H9 (cell line): ENCODE measurements around the gene MTRR. TPM values are rescaled to one million over a fixed set of nuclear protein-coding genes. Genes with fewer than 3 reads are reported as not detected.

ENCODE experiments used
- DNase-seq: peaks from one replicate; pipeline ENCODE4 v3.0.0-alpha.2; 2017
- H2AFZ ChIP-seq: one replicate; pipeline ENCODE4 v1.6.1; 2013; ENCODE audit warnings: mild to moderate bottlenecking, low read length, control low read depth, moderate library complexity
- H2AK5ac ChIP-seq: 2 replicates; pipeline ENCODE4 v1.6.1; 2013; ENCODE audit warnings: low read length, control low read depth, mixed read lengths; ENCODE audit not compliant: insufficient read length
- H2BK120ac ChIP-seq: one replicate; pipeline ENCODE4 v1.6.1; 2013; ENCODE audit warnings: low read depth, mild to moderate bottlenecking, low read length, control low read depth, inconsistent platforms; ENCODE audit not compliant: poor library complexity, severe bottlenecking
- H2BK12ac ChIP-seq: 2 replicates; pipeline ENCODE4 v1.6.1; 2013; ENCODE audit warnings: low read length, control low read depth, mixed read lengths, low read depth; ENCODE audit not compliant: insufficient read length
- H2BK15ac ChIP-seq: 2 replicates; pipeline ENCODE4 v1.6.1; 2013; ENCODE audit warnings: low read depth, low read length, control low read depth
- H2BK20ac ChIP-seq: one replicate; pipeline ENCODE4 v1.6.1; 2013; ENCODE audit warnings: low read depth, mild to moderate bottlenecking, low read length, control low read depth, inconsistent platforms; ENCODE audit not compliant: poor library complexity, severe bottlenecking
- H2BK5ac ChIP-seq: 2 replicates; pipeline ENCODE4 v1.6.1; 2013; ENCODE audit warnings: low read length, control low read depth, mixed read lengths; ENCODE audit not compliant: insufficient read length
- H3K14ac ChIP-seq: 2 replicates; pipeline ENCODE4 v1.6.1; 2013; ENCODE audit warnings: low read length, control low read depth; ENCODE audit not compliant: insufficient read depth
- H3K18ac ChIP-seq: 2 replicates; pipeline ENCODE4 v1.6.1; 2013; ENCODE audit warnings: low read depth, mild to moderate bottlenecking, mixed read lengths, low read length, control low read depth; ENCODE audit not compliant: insufficient read length
- H3K23ac ChIP-seq: 2 replicates; pipeline ENCODE4 v1.6.1; 2013; ENCODE audit warnings: low read length, control low read depth, mixed read lengths, low read depth; ENCODE audit not compliant: insufficient read length
- H3K23me2 ChIP-seq: 2 replicates; pipeline ENCODE4 v1.6.1; 2013; ENCODE audit warnings: low read depth, mild to moderate bottlenecking, mixed read lengths, low read length, control low read depth; ENCODE audit not compliant: insufficient read length, poor library complexity, severe bottlenecking
- H3K27ac ChIP-seq: 2 replicates; pipeline ENCODE4 v1.5.1; 2013; ENCODE audit warnings: low read length, control low read depth, mixed read lengths, low read depth; ENCODE audit not compliant: insufficient read length
- H3K27me3 ChIP-seq: 2 replicates; pipeline ENCODE4 v1.6.1; 2013; ENCODE audit warnings: low read length, control low read depth, inconsistent platforms; ENCODE audit not compliant: insufficient read depth
- H3K4ac ChIP-seq: 2 replicates; pipeline ENCODE4 v1.6.1; 2013; ENCODE audit warnings: low read depth, mild to moderate bottlenecking, control low read depth, inconsistent platforms, low read length, moderate library complexity
- H3K4me1 ChIP-seq: 2 replicates; pipeline ENCODE4 v1.6.1; 2013; ENCODE audit warnings: low read length, control low read depth, inconsistent platforms; ENCODE audit not compliant: insufficient read depth
- H3K4me2 ChIP-seq: 2 replicates; pipeline ENCODE4 v1.6.1; 2013; ENCODE audit warnings: low read length, control low read depth, mixed read lengths; ENCODE audit not compliant: insufficient read length, insufficient read depth
- H3K56ac ChIP-seq: 2 replicates; pipeline ENCODE4 v1.6.1; 2013; ENCODE audit warnings: low read depth, mild to moderate bottlenecking, mixed read lengths, low read length, control low read depth; ENCODE audit not compliant: insufficient read length
- H3K79me1 ChIP-seq: 2 replicates; pipeline ENCODE4 v1.6.1; 2013; ENCODE audit warnings: low read depth, mild to moderate bottlenecking, moderate library complexity, low read length, control low read depth, inconsistent platforms; ENCODE audit not compliant: insufficient read depth, poor library complexity, severe bottlenecking
- H3K79me2 ChIP-seq: 2 replicates; pipeline ENCODE4 v1.6.1; 2013; ENCODE audit warnings: low read length, control low read depth, inconsistent platforms; ENCODE audit not compliant: insufficient read depth
- H3K9ac ChIP-seq: 2 replicates; pipeline ENCODE4 v1.6.1; 2013; ENCODE audit warnings: low read length, control low read depth, mixed read lengths; ENCODE audit not compliant: insufficient read length; ENCODE audit errors: extremely low read depth
- H3K9me3 ChIP-seq: one replicate; pipeline ENCODE4 v1.6.1; 2013; ENCODE audit warnings: low read depth, low read length, inconsistent platforms; ENCODE audit not compliant: control insufficient read depth
- H3T11ph ChIP-seq: one replicate; pipeline ENCODE4 v1.6.1; 2013; ENCODE audit warnings: mild to moderate bottlenecking, low read length, control low read depth, inconsistent platforms
- H4K20me1 ChIP-seq: one replicate; pipeline ENCODE4 v1.6.1; 2013; ENCODE audit not compliant: control insufficient read depth, insufficient read length, insufficient read depth
- H4K5ac ChIP-seq: 2 replicates; pipeline ENCODE4 v1.6.1; 2013; ENCODE audit warnings: low read depth, mild to moderate bottlenecking, mixed read lengths, low read length, control low read depth; ENCODE audit not compliant: insufficient read length
- H4K8ac ChIP-seq: replicated peaks from 2 replicates; pipeline ENCODE4 v1.6.1; 2013; ENCODE audit warnings: low read length, control low read depth, mixed read lengths, low read depth; ENCODE audit not compliant: insufficient read length
- H4K91ac ChIP-seq: 2 replicates; pipeline ENCODE4 v1.6.1; 2013; ENCODE audit warnings: low read depth, mild to moderate bottlenecking, moderate library complexity, mixed read lengths, low read length, control low read depth; ENCODE audit not compliant: insufficient read length
- H3K27ac Mint-ChIP-seq, 3 experiments: 2 replicates in 2 of 3; 3 replicates in 1 of 3; pipeline ENCODE4 v1.8.0; 2020 to 2021; ENCODE audit warnings: mixed read lengths in 3 of 3, mild to moderate bottlenecking in 1 of 3, moderate library complexity in 1 of 3
- H3K27me3 Mint-ChIP-seq: 2 replicates; pipeline ENCODE4 v1.8.0; 2021; ENCODE audit warnings: low read depth, mild to moderate bottlenecking, moderate library complexity, mixed read lengths
- H3K36me3 Mint-ChIP-seq, 3 experiments: 2 replicates in 2 of 3; 3 replicates in 1 of 3; pipeline ENCODE4 v1.8.0; 2020 to 2021; ENCODE audit warnings: low read depth in 3 of 3, mixed read lengths in 3 of 3; ENCODE audit not compliant: insufficient read depth in 1 of 3
- H3K4me1 Mint-ChIP-seq, 2 experiments: 2 replicates each; pipeline ENCODE4 v1.8.0; 2020; ENCODE audit warnings: mixed read lengths in 2 of 2
- H3K4me3 Mint-ChIP-seq, 2 experiments: 2 replicates in 1 of 2; 3 replicates in 1 of 2; pipeline ENCODE4 v1.8.0; 2020 to 2021; ENCODE audit warnings: mild to moderate bottlenecking in 2 of 2, mixed read lengths in 2 of 2, moderate library complexity in 1 of 2
- H3K9me3 Mint-ChIP-seq, 2 experiments: 2 replicates in 1 of 2; 3 replicates in 1 of 2; pipeline ENCODE4 v1.8.0; 2020; ENCODE audit warnings: mild to moderate bottlenecking in 2 of 2, mixed read lengths in 2 of 2, moderate library complexity in 1 of 2
- CTCF ChIP-seq: fragments of 200-600 bp; sonication (generic); conservative IDR thresholded peaks from 3 replicates; pipeline ENCODE4 v1.8.0; 2021; ENCODE audit warnings: antibody characterized with exemption, mild to moderate bottlenecking
- WGBS: extraction: QIAGEN DNeasy Blood & Tissue Kit; methylation state at CpG from one replicate; pipeline ENCODE4 v1.1.7; 2013; ENCODE audit warnings: missing lambda C conversion rate, low lambda C conversion rate, mixed read lengths; ENCODE audit not compliant: insufficient read length; ENCODE audit errors: extremely low coverage; 5-methylcytosine and 5-hydroxymethylcytosine counted together
- total RNA-seq: library from RNA; stranded (reverse); gene quantifications from 2 replicates; pipeline ENCODE4 v1.2.1, GENCODE V29; 2021

MTRR gene
- total RNA-seq, 1 experiment from 2014 or later, result 66.0 TPM

GRCh38 chr5:7850395-7851239, 18.3 kb upstream of the MTRR start, which contains the start of gene CFAP90:
TSS of gene CFAP90 (minus strand) at chr5:7851133. CDS start at chr5:7851021, 112 bp downstream.
- no peak within 1 kb of the TSS for H2BK5ac ChIP-seq
- H3K9ac ChIP-seq, result no peak within 1 kb of the TSS
- H3K18ac ChIP-seq, result peak within 1 kb of the TSS; percentile 84
- no peak within 1 kb of the TSS for H3T11ph ChIP-seq
- no peaks in the 10 kb centered on the region for H4K20me1 ChIP-seq
- no CpG with 5 or more reads among the region's 76 CpGs for WGBS
- H2BK20ac ChIP-seq, result no peak within 1 kb of the TSS
- H2AK5ac ChIP-seq, result no peak within 1 kb of the TSS
- H3K23me2 ChIP-seq, result peaks cover 13% of the 10 kb centered on the region
- Mint-ChIP-seq H3K36me3 (peaks cover 0 to 15% (median 4%) of the 10 kb centered on the region in 3 experiments; a peak in 3 of 7 replicates), H3K4me3 (peak within 1 kb of the TSS; percentile 81 to 95), H3K9me3 (peaks cover 2 to 7% of the 10 kb centered on the region in 2 experiments; a peak in 3 of 5 replicates), H3K27me3 (peaks cover 35% of the 10 kb centered on the region), H3K4me1 (peaks cover 10 to 12% of the 10 kb centered on the region in 2 experiments), H3K27ac (peak within 1 kb of the TSS in 2 of 3 experiments; percentile 64 to 77; a peak in 1 of 7 replicates)
- peak; percentile 94 for DNase-seq
- H4K91ac ChIP-seq, result no peak within 1 kb of the TSS
- H3K79me2 ChIP-seq, result no peaks in the 10 kb centered on the region
- H3K4me1 ChIP-seq, result no peaks in the 10 kb centered on the region
- no peak within 1 kb of the TSS for H4K5ac ChIP-seq
- peak within 1 kb of the TSS; percentile 70 for H3K4me2 ChIP-seq
- no peak within 1 kb of the TSS for H2BK15ac ChIP-seq
- peak within 1 kb of the TSS; percentile 78; the same call in 1 of the 2 replicates for H3K14ac ChIP-seq
- no peak within 1 kb of the TSS for H3K56ac ChIP-seq
- H3K23ac ChIP-seq, result no peak within 1 kb of the TSS
- H4K8ac ChIP-seq, result no peak within 1 kb of the TSS
- no peaks in the 10 kb centered on the region for H3K9me3 ChIP-seq
- H3K79me1 ChIP-seq, result no peaks in the 10 kb centered on the region
- peak; percentile 74 for TF ChIP-seq CTCF
- no peak within 1 kb of the TSS for H3K4ac ChIP-seq
- no peak within 1 kb of the TSS for H2AFZ ChIP-seq
- no peak within 1 kb of the TSS for H2BK120ac ChIP-seq
- no peak within 1 kb of the TSS for H2BK12ac ChIP-seq
- H3K27me3 ChIP-seq, result peaks cover 4% of the 10 kb centered on the region; the same call in 1 of the 2 replicates
- no peak within 1 kb of the TSS for H3K27ac ChIP-seq
